Activated CD4-positive, alpha-beta T cell treated with anti-CD3 and anti-CD28 coated beads for 36 hours (primary cell): Measurements from ENCODE around the gene CDC25B. TPM values are rescaled to one million over a fixed set of nuclear protein-coding genes. Genes with fewer than 3 reads are reported as not detected.
A peak's percentile ranks its signal among the peaks of the same experiment; 100 is the strongest.

ENCODE experiments used
- ATAC-seq: fragments of 200-7000 bp; cut with Tn5 transposase; one replicate; pipeline ENCODE4 v1.10.0; 2021; ENCODE audit warnings: mild to moderate bottlenecking, moderate library complexity
- CTCF ChIA-PET: fragments of 350-600 bp; sonication (Branson Sonifier 250); formaldehyde crosslinking; loops from one replicate; lab custom pipeline; 2021; ENCODE audit warnings: antibody characterized with exemption; lab: Charles Lee
- POLR2A ChIA-PET: fragments of 350-600 bp; sonication (Branson Sonifier 250); formaldehyde crosslinking; loops from one replicate; lab custom pipeline; 2021; ENCODE audit warnings: antibody characterized with exemption, inconsistent platforms; lab: Charles Lee
- DNase-seq: peaks from one replicate; pipeline ENCODE4 v3.0.0-alpha.2; 2020
- H3K27ac Mint-ChIP-seq: one replicate; pipeline ENCODE4 v1.8.0; 2021; ENCODE audit warnings: mixed read lengths
- H3K27me3 Mint-ChIP-seq: one replicate; pipeline ENCODE4 v1.8.0; 2021; ENCODE audit warnings: mixed read lengths
- H3K36me3 Mint-ChIP-seq: one replicate; pipeline ENCODE4 v1.8.0; 2021; ENCODE audit warnings: low read depth, mixed read lengths
- H3K4me1 Mint-ChIP-seq: one replicate; pipeline ENCODE4 v1.8.0; 2021; ENCODE audit warnings: mixed read lengths
- H3K4me3 Mint-ChIP-seq: one replicate; pipeline ENCODE4 v1.8.0; 2021; ENCODE audit warnings: mild to moderate bottlenecking, moderate library complexity, mixed read lengths
- H3K9me3 Mint-ChIP-seq: one replicate; pipeline ENCODE4 v1.8.0; 2021; ENCODE audit warnings: low read depth, mixed read lengths
- intact Hi-C, 2 experiments: fragments of 100-400 bp; cut with DNase I in 1 of 2; cut with micrococcal nuclease in 1 of 2; formaldehyde crosslinking; loops; one replicate each; pipeline versions ENCODE4 v1.14.2 to v1.15.1; 2022 to 2024; cut with DNase I, micrococcal nuclease
- total RNA-seq, 2 experiments: library from RNA; stranded (reverse); gene quantifications; one replicate each; pipeline ENCODE4 v1.2.3, GENCODE V29; 2021

The CDC25B gene
- total RNA-seq, 2 experiments from 2014 or later = 79.8 to 96.2 TPM

DNA sequence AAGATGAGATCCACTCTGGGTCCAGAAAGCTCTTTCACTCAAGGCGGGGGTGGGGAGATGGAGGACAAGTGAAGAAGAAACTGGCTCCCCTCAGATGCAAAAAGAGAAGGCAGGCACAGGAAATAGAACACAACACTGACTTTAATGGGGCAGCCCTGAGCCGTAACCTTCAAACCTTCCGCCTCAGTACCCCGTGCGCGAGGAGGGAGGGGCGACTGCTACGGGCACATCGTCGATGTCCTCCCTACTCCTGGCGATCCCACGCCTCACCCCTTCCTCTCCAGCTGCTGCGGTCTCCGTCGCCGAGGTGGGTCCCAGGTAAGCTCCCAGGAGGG lies 18.8 kb upstream of the CDC25B start:
- H3K27me3 Mint-ChIP-seq = peaks cover 15% of the 10 kb centered on the region
- no peaks in the 10 kb centered on the region for H3K36me3 Mint-ChIP-seq
- ChIA-PET CTCF (interaction anchor here (0.6 to 6.5 kb wide), 6 partner anchors 10 to 98 kb away, joined by 3 to 47 read pairs (median 3); partner anchors contain the start of genes ADISSP and AP5S1), POLR2A (interaction anchor here (1.0 to 3.4 kb wide), 2 partner anchors 9 to 35 kb away, joined by 5 to 15 read pairs; partner anchors contain the start of gene ADISSP)
- intact Hi-C loops = no loop called here
- no peak overlapping the region for H3K27ac Mint-ChIP-seq
- DNase-seq = no peak
- no peaks in the 10 kb centered on the region for H3K9me3 Mint-ChIP-seq
- peak; percentile 42 for ATAC-seq
- H3K4me1 Mint-ChIP-seq = peaks cover 28% of the 10 kb centered on the region
- peak overlapping the region; percentile 66 for H3K4me3 Mint-ChIP-seq

DNA sequence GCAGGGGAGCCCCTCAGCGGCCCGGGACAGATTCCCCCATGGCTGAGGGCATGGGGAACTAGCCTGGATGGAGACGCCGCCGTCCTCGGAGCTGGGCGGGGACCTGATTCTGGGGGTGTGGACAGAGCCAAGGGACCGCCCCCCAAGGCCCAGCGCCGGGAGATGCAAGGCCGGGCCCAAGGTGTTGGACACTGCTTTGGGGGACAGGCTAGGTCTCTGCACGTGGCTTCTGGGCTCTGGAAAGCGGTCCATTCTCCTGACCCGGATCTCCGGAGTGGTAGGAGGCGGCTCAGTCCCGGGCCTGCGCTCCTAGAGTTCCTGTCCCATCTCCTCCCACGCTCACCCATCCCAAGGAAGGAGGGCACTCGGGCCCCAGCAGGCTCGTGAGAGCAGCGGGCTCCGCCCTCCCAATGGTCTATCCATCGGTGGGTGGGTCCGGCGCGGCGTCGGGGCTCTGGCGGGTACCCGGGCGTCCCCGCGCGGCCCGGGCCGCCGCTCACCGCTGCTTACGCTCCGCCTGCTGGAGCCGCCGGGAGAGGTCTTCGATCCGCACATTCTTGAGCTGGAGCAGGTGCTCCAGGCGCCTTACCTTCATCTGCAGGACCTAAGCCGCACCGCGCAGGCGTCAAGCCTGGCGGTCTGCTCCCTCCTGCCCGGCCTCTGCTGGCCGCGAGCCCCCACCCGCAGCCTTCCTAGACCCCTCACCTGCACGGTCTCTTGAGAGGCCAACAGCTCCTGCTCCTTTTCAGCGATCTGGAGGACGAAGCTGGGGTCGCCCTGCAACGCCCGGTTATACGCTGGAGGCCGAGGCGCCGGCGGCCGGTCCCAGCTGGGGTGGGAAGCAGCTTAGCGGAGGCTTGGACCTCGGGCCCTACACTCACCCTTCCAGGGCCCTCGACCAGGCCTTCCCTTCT lies 18.1 kb upstream of the CDC25B start:
- Mint-ChIP-seq H3K27ac (no peak overlapping the region), H3K4me3 (peak overlapping the region; percentile 66)
- CTCF ChIA-PET = interaction anchor here (0.7 to 6.5 kb wide), 10 partner anchors 9 to 194 kb away, joined by 3 to 47 read pairs (median 4); partner anchors contain the start of genes ADISSP and AP5S1

DNA sequence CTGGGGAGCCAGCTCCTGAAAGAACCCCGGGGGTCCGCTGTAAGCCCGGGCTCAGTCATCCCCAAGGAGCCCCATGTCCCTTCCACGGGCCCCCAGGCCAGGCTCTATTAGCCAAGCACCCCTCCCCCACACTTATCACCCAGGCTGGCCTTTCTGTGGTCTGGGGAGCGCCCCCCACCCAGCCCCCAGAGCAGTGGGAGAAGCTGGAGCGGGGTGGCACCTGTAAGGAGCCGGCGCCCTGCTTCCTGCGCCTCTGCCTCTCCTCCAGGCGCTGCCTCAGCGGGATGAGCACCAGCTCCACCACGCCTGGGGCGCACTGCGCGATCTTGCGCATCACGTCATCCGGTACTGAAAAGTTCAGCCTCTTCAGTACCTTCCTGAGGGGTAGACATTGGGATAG lies 17.1 kb upstream of the CDC25B start:
- intact Hi-C loops = no loop called here
- ATAC-seq (no peak), DNase-seq (no peak)
- POLR2A ChIA-PET = interaction anchor here (3.4 kb wide), 1 partner anchor 11 kb away, joined by 15 read pairs; the partner anchor contains the start of gene ADISSP
- Mint-ChIP-seq H3K4me3 (no peak overlapping the region), H3K27me3 (peaks cover 15% of the 10 kb centered on the region), H3K9me3 (no peaks in the 10 kb centered on the region), H3K27ac (no peak overlapping the region), H3K36me3 (peaks cover 5% of the 10 kb centered on the region), H3K4me1 (peaks cover 36% of the 10 kb centered on the region)
- CTCF ChIA-PET = interaction anchor here (0.8 to 6.5 kb wide), 7 partner anchors 8 to 193 kb away, joined by 3 to 47 read pairs (median 4); partner anchors contain the start of genes ADISSP and AP5S1

More for the DNA sequence above, 18.1 kb upstream of the CDC25B start:
- Mint-ChIP-seq H3K27me3 (peaks cover 15% of the 10 kb centered on the region), H3K36me3 (no peaks in the 10 kb centered on the region), H3K9me3 (no peaks in the 10 kb centered on the region), H3K4me1 (peaks cover 32% of the 10 kb centered on the region)
- DNase-seq (peak; percentile 66), ATAC-seq (peak; percentile 76)
- POLR2A ChIA-PET = interaction anchor here (3.4 kb wide), 1 partner anchor 10 kb away, joined by 15 read pairs; the partner anchor contains the start of gene ADISSP
- intact Hi-C loops = no loop called here

DNA sequence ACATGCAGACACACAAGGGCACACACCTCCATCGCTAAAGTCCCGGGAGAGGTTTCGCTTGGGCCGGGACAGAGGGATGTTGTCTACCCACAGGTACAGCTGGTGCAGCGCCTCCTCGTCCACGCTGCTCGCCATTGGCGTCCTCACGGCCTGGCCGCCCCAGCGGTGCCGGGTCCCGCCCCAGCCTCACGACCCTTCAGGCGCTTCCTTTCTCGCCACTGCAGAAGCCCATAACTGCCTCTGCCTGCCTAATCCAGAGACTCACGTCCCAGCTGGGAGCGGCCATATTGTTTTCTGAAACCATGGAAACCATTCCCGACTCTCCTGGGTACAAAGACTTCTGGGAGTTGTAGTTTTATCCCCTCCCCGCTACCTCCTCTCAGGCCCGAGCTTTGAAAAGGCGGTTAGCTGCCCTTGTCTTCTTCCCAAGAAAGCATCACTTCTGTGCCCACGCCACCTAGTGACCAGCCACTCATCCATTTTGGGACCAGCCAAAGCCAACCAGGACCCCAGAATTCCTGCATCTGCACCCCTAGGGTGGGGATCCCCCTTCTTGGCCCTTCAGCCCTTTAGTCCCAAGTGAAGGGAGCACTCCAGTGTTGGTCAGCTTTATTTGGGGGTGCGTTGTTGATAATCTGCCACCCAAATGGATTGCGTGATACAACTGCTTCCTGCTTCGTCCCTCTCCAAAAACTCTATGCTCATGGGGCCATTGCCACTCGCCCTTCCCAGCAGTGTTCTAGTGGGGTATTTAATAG lies 14.8 kb upstream of the CDC25B start, which contains the start of gene SPEF1:
Gene SPEF1, minus strand, starts transcription at position 296 of the 758 bp plus-strand sequence. Its CDS starts 161 bp downstream, at position 135.
- H3K9me3 Mint-ChIP-seq = no peaks in the 10 kb centered on the region
- H3K4me3 Mint-ChIP-seq = peak within 1 kb of the TSS; percentile 42
- ATAC-seq (peak; percentile 65), DNase-seq (peak; percentile 68)
- POLR2A ChIA-PET = interaction anchor here (0.6 to 1.1 kb wide), 2 partner anchors 10 to 39 kb away, joined by 3 to 5 read pairs; partner anchors contain the start of gene AP5S1
- intact Hi-C loops = loop anchor here in 1 of 2 experiments (1.0 kb wide), 2 partner anchors 13 to 39 kb away; partner anchors contain the start of gene AP5S1
- peaks cover 13% of the 10 kb centered on the region for H3K36me3 Mint-ChIP-seq
- H3K27ac Mint-ChIP-seq = peak within 1 kb of the TSS; percentile 51
- H3K27me3 Mint-ChIP-seq = peaks cover 15% of the 10 kb centered on the region
- CTCF ChIA-PET = interaction anchor here (1.0 to 6.5 kb wide), 3 partner anchors 14 to 39 kb away, joined by 3 to 47 read pairs (median 3); partner anchors contain the start of gene ADISSP
- peaks cover 45% of the 10 kb centered on the region for H3K4me1 Mint-ChIP-seq

DNA sequence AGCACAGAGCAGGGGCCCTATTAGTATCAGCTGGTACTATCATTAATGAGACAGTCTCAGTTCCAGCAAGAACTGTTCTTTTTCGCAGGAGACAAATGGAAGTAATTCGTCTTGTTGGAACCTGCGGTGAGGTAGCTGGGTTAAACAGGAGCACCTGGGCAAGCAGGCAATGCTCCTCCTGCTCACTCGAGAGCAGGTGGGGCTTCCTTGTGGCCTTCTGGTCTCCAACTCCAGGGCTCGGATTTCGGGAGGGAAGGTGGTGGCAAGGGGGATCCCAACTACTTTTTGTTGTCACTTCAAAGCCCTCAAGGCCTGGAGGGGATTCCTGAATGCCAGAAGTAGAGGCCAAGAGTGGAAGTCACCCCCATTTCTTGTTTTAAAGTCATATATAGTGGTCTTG lies 13.5 kb upstream of the CDC25B start:
- no peak for DNase-seq
- no peak for ATAC-seq
- H3K4me3 Mint-ChIP-seq = no peak overlapping the region
- POLR2A ChIA-PET = no interaction called here
- peaks cover 8% of the 10 kb centered on the region for H3K27me3 Mint-ChIP-seq
- intact Hi-C loops = no loop called here
- no peak overlapping the region for H3K27ac Mint-ChIP-seq
- H3K36me3 Mint-ChIP-seq = peaks cover 13% of the 10 kb centered on the region
- H3K9me3 Mint-ChIP-seq = no peaks in the 10 kb centered on the region
- peaks cover 43% of the 10 kb centered on the region for H3K4me1 Mint-ChIP-seq
- CTCF ChIA-PET = no interaction called here

DNA sequence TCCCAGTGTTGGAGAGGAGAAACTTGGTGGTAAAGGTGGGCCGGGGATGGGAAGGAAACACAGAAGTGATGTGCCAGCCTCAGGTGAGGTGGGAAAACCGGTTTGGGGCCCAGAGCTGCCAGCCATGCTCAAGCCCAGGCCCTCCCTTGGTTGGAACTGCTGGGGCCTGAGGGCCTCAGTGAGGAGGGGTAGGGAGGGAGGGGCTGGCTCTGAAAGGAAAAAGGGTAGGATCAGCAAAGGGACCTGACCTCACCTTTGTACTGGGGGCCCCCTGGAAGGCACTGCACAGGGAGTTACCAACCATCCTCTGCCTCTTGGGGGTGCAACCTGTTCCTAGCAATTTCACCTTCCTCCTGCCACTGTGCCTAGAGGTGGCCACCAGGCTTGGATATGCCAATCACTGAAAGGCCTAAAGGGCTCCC lies 13.0 kb upstream of the CDC25B start:
- peaks cover 8% of the 10 kb centered on the region for H3K27me3 Mint-ChIP-seq
- peak overlapping the region; percentile 37 for H3K27ac Mint-ChIP-seq
- DNase-seq (no peak), ATAC-seq (no peak)
- CTCF ChIA-PET = interaction anchor here (0.7 to 1.3 kb wide), 2 partner anchors 37 to 72 kb away, joined by 3 to 5 read pairs; partner anchors contain the start of gene AP5S1
- peaks cover 47% of the 10 kb centered on the region for H3K4me1 Mint-ChIP-seq
- POLR2A ChIA-PET = no interaction called here
- intact Hi-C loops = no loop called here
- no peaks in the 10 kb centered on the region for H3K9me3 Mint-ChIP-seq
- peaks cover 13% of the 10 kb centered on the region for H3K36me3 Mint-ChIP-seq
- H3K4me3 Mint-ChIP-seq = no peak overlapping the region

DNA sequence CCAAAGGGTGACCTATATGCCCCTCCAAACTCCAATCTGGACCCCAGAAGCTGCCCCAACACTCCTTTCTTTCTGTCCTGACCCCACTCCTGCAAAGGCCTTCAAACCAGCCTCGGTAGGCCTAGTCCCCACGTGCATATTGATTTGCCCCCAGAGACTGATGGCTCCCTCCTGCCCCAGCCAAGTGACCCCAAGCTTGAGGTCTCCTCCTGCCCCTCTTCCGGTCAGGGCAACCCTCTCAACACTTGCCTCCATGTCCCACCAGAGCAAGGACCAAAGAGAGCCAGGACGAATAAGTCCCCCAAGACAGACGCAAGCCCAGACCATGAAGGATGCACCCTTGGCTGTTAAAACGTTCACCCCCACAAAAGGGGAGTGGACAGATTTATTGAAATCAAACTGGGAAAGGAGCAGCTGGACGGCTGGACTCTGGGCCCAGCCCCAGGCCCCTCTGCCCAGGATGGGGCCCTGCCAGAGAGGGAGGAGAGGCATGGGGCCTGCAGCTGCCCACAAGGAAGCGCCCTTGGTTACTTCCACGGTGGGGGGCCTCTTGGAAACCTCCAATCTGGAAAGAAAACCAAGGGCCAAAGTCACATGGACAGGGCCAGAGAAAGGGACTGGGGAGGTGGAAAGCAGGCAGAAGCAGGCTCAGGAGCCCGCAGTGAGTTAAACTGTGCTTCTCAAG lies 12.5 kb upstream of the CDC25B start:
- no peak for DNase-seq
- ATAC-seq = no peak
- Mint-ChIP-seq H3K4me1 (peaks cover 49% of the 10 kb centered on the region), H3K27me3 (peaks cover 8% of the 10 kb centered on the region), H3K27ac (peak overlapping the region; percentile 37), H3K4me3 (no peak overlapping the region), H3K9me3 (no peaks in the 10 kb centered on the region), H3K36me3 (peaks cover 13% of the 10 kb centered on the region)
- intact Hi-C loops = no loop called here
- POLR2A ChIA-PET = no interaction called here
- CTCF ChIA-PET = interaction anchor here (0.5 to 1.3 kb wide), 3 partner anchors 16 to 71 kb away, joined by 3 to 5 read pairs (median 3); partner anchors contain the start of genes ADISSP and AP5S1

DNA sequence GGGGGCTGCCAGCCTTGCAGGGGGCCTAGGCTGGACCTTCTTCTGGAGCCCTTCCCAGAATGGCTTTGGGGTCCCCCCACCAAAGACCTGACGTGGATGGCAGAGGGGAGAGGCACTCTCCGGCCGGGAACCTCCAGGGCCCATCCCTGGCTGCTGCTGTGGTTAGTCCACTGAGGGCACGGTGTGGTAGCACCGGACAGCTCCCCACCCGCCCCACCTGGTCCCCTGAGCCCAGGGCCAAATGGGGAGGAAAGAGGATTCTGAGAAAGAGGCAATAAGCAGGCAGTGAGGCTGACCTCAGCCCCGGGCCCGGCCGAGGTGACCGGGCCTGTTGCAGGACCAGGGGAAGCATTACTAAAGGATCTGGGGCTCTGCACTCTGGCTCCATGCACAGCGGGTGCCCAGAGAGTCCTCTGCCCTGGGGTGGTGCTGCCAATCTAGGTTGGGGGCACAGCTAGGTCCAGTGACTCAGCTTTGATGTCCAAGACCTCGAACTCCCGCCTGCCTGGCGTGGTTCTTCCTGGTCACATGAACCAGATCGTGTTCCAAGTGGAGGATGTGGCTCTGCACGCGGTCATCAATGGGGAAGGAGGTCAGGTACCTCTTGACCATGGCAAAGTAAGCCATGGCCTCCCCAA lies 11.8 kb upstream of the CDC25B start:
- ChIA-PET POLR2A (interaction anchor here (2.4 kb wide), 1 partner anchor 17 kb away, joined by 7 read pairs; the partner anchor contains the start of gene ADISSP), CTCF (interaction anchor here (1.3 kb wide), 1 partner anchor 71 kb away, joined by 5 read pairs; no protein-coding TSS in a partner anchor)
- peaks cover 5% of the 10 kb centered on the region for H3K27me3 Mint-ChIP-seq
- peaks cover 53% of the 10 kb centered on the region for H3K4me1 Mint-ChIP-seq
- intact Hi-C loops = no loop called here
- peak overlapping the region; percentile 45 for H3K4me3 Mint-ChIP-seq
- H3K9me3 Mint-ChIP-seq = no peaks in the 10 kb centered on the region
- DNase-seq (no peak), ATAC-seq (no peak)
- H3K36me3 Mint-ChIP-seq = peaks cover 13% of the 10 kb centered on the region
- peak overlapping the region; percentile 64 for H3K27ac Mint-ChIP-seq

DNA sequence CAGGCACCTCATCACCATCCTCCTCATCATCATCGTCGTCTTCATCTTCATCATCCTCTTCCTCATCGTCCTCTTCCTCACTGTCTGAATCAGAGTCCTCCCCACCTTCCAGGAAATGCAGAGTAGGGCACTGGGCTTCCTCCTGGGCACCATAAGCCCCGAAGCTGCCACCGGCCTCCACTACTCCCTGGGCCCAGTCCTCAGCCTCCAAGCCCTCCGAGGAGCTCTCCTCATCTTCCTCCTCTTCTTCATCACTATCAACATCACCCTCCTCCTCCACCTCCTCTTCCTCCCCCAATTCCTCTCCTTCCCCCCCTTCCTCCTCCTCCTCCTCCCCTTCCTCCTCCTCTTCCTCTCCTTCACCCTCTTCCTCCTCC lies 11.3 kb upstream of the CDC25B start:
- peaks cover 53% of the 10 kb centered on the region for H3K4me1 Mint-ChIP-seq

More for the DNA sequence above, 11.3 kb upstream of the CDC25B start:
- no peaks in the 10 kb centered on the region for H3K9me3 Mint-ChIP-seq
- no peaks in the 10 kb centered on the region for H3K27me3 Mint-ChIP-seq
- no peak for DNase-seq
- POLR2A ChIA-PET = interaction anchor here (2.4 kb wide), 1 partner anchor 17 kb away, joined by 7 read pairs; the partner anchor contains the start of gene ADISSP
- intact Hi-C loops = loop anchor here in 1 of 2 experiments (5.0 kb wide), 1 partner anchor 252 kb away; no protein-coding TSS in a partner anchor
- H3K36me3 Mint-ChIP-seq = peaks cover 13% of the 10 kb centered on the region
- no peak for ATAC-seq
- H3K27ac Mint-ChIP-seq = peak overlapping the region; percentile 64
- CTCF ChIA-PET = interaction anchor here (0.5 to 6.3 kb wide), 2 partner anchors 35 to 269 kb away, joined by 4 to 44 read pairs; partner anchors contain the start of gene AP5S1
- peak overlapping the region; percentile 45 for H3K4me3 Mint-ChIP-seq
